IMR-90 (cell line): ENCODE measurements around the gene MOB2. TPM values are rescaled to one million over a fixed set of nuclear protein-coding genes. Genes with fewer than 3 reads are reported as not detected.

Experiments used
- ATAC-seq: fragments of 200-7000 bp; cut with Tn5 transposase; 2 replicates; pipeline ENCODE4 v1.9.1; 2020; ENCODE audit warnings: low read depth, mild to moderate bottlenecking, moderate library complexity
- BruUV-seq: library from RNA; stranded (reverse); fragments of 400-500 nt; replicated peaks from 2 replicates; lab custom pipeline; 2021; lab: Mats Ljungman, UMichigan
- CTCF ChIA-PET: fragments of 300-600 bp; formaldehyde crosslinking; extraction: SDS; loops from one replicate; lab custom pipeline; 2021; ENCODE audit warnings: antibody characterized with exemption; lab: Yijun Ruan, JAX
- POLR2A ChIA-PET: fragments of 300-600 bp; sonication (Branson Sonifier 250); formaldehyde crosslinking; loops from one replicate; lab custom pipeline; 2022; ENCODE audit warnings: antibody characterized with exemption; ENCODE audit not compliant: unreplicated experiment; lab: Charles Lee
- DNase-seq: peaks from one replicate; pipeline ENCODE4 v3.0.0; 2013
- H2AFZ ChIP-seq: replicated peaks from 2 replicates; pipeline ENCODE3; 2013; ENCODE audit warnings: low read length, mild to moderate bottlenecking; ENCODE audit not compliant: poor library complexity
- H2AK5ac ChIP-seq: 2 replicates; pipeline ENCODE4 v1.6.1; 2013; ENCODE audit warnings: low read depth, low read length, inconsistent platforms
- H2AK9ac ChIP-seq: replicated peaks from 2 replicates; pipeline ENCODE3; 2013; ENCODE audit warnings: mild to moderate bottlenecking, low read depth, low read length, moderate library complexity; ENCODE audit not compliant: poor library complexity
- H2BK120ac ChIP-seq: 2 replicates; pipeline ENCODE4 v1.6.1; 2013; ENCODE audit warnings: low read depth, low read length, inconsistent platforms
- H2BK15ac ChIP-seq: 3 replicates; pipeline ENCODE4 v1.6.1; 2013; ENCODE audit warnings: low read depth, low read length, inconsistent platforms
- H2BK20ac ChIP-seq: 2 replicates; pipeline ENCODE4 v1.6.1; 2013; ENCODE audit warnings: low read depth, mild to moderate bottlenecking, inconsistent platforms, low read length, moderate library complexity
- H2BK5ac ChIP-seq: 2 replicates; pipeline ENCODE4 v1.6.1; 2013; ENCODE audit warnings: mild to moderate bottlenecking, low read depth, low read length, inconsistent platforms; ENCODE audit not compliant: poor library complexity, severe bottlenecking
- H3K14ac ChIP-seq: replicated peaks from 2 replicates; pipeline ENCODE4 v1.6.1; 2013; ENCODE audit warnings: low read depth, low read length, inconsistent platforms
- H3K18ac ChIP-seq: 2 replicates; pipeline ENCODE4 v1.6.1; 2013; ENCODE audit warnings: low read depth, low read length, control low read depth
- H3K23ac ChIP-seq: 2 replicates; pipeline ENCODE4 v1.6.1; 2013; ENCODE audit warnings: low read depth, low read length, inconsistent platforms
- H3K27ac ChIP-seq: 2 replicates; pipeline ENCODE4 v1.5.1; 2013; ENCODE audit warnings: mild to moderate bottlenecking, control low read depth, low read length; ENCODE audit not compliant: insufficient read depth
- H3K27me3 ChIP-seq: 2 replicates; pipeline ENCODE4 v1.6.1; 2013; ENCODE audit warnings: low read length; ENCODE audit not compliant: control insufficient read depth, insufficient read depth
- H3K36me3 ChIP-seq: 2 replicates; pipeline ENCODE4 v1.6.1; 2013; ENCODE audit warnings: low read length, mixed read lengths; ENCODE audit not compliant: control insufficient read depth, insufficient read depth
- H3K4ac ChIP-seq: 2 replicates; pipeline ENCODE4 v1.6.1; 2013; ENCODE audit warnings: low read depth, low read length, inconsistent platforms
- H3K4me1 ChIP-seq: 2 replicates; pipeline ENCODE4 v1.6.1; 2013; ENCODE audit warnings: low read length, mixed read lengths; ENCODE audit not compliant: control insufficient read depth, insufficient read depth
- H3K4me2 ChIP-seq: 2 replicates; pipeline ENCODE4 v1.6.1; 2013; ENCODE audit warnings: low read depth, mild to moderate bottlenecking, control low read depth, low read length, moderate library complexity
- H3K4me3 ChIP-seq: 2 replicates; pipeline ENCODE4 v1.5.1; 2013; ENCODE audit warnings: low read depth, mild to moderate bottlenecking, control low read depth, low read length, moderate library complexity; ENCODE audit not compliant: insufficient read depth
- H3K56ac ChIP-seq: 2 replicates; pipeline ENCODE4 v1.6.1; 2013; ENCODE audit warnings: low read length, inconsistent platforms; ENCODE audit not compliant: insufficient read depth; ENCODE audit errors: extremely low read depth
- H3K79me1 ChIP-seq, 2 experiments: 2 replicates each; pipeline ENCODE4 v1.6.1; 2013; ENCODE audit warnings: low read length in 2 of 2, inconsistent platforms in 1 of 2, low read depth in 1 of 2
- H3K9ac ChIP-seq: 2 replicates; pipeline ENCODE4 v1.6.1; 2013; ENCODE audit warnings: low read depth, low read length, control low read depth
- H3K9me1 ChIP-seq: 2 replicates; pipeline ENCODE4 v1.6.1; 2013; ENCODE audit warnings: low read length, inconsistent platforms; ENCODE audit not compliant: insufficient read depth
- H3K9me3 ChIP-seq: 2 replicates; pipeline ENCODE4 v1.6.1; 2013; ENCODE audit warnings: low read length; ENCODE audit not compliant: control insufficient read depth, insufficient read depth
- H4K20me1 ChIP-seq: 2 replicates; pipeline ENCODE4 v1.6.1; 2013; ENCODE audit warnings: low read length, inconsistent platforms; ENCODE audit not compliant: insufficient read depth
- H4K5ac ChIP-seq: 2 replicates; pipeline ENCODE4 v1.6.1; 2013; ENCODE audit warnings: mild to moderate bottlenecking, low read depth, low read length, control low read depth
- H4K8ac ChIP-seq, 2 experiments: 2 replicates each; pipeline ENCODE4 v1.6.1; 2013; ENCODE audit warnings: low read depth in 2 of 2, low read length in 2 of 2, control low read depth in 1 of 2, inconsistent platforms in 1 of 2
- H4K91ac ChIP-seq: 2 replicates; pipeline ENCODE4 v1.6.1; 2013; ENCODE audit warnings: low read depth, low read length, inconsistent platforms; ENCODE audit not compliant: insufficient read depth
- BHLHE40 ChIP-seq: fragments of 150-350 bp; IDR thresholded peaks from 2 replicates; pipeline ENCODE4 v1.6.1; 2016; ENCODE audit warnings: mild to moderate bottlenecking, low read depth, low read length
- CEBPB ChIP-seq: IDR thresholded peaks from 2 replicates; pipeline ENCODE4 v1.6.1; 2012; ENCODE audit warnings: low read depth, low read length, improper control_type of control experiment
- CHD1 ChIP-seq: IDR thresholded peaks from 2 replicates; pipeline ENCODE4 v1.6.1; 2012; ENCODE audit warnings: low read depth, low read length, improper control_type of control experiment
- FOS ChIP-seq: fragments of 150-350 bp; IDR thresholded peaks from 2 replicates; pipeline ENCODE4 v1.6.1; 2016; ENCODE audit warnings: low read depth, low read length
- MAFK ChIP-seq: IDR thresholded peaks from 2 replicates; pipeline ENCODE4 v1.6.1; 2012; ENCODE audit warnings: low read depth, low read length, improper control_type of control experiment
- MAZ ChIP-seq: IDR thresholded peaks from 2 replicates; pipeline ENCODE4 v1.6.1; 2012; ENCODE audit warnings: low read depth, mild to moderate bottlenecking, low read length, improper control_type of control experiment, moderate library complexity, borderline replicate concordance
- MXI1 ChIP-seq: IDR thresholded peaks from 2 replicates; pipeline ENCODE4 v1.6.1; 2012; ENCODE audit warnings: low read depth, mild to moderate bottlenecking, low read length, moderate library complexity, borderline replicate concordance
- NFE2L2 ChIP-seq: fragments of 150-350 bp; IDR thresholded peaks from 2 replicates; pipeline ENCODE4 v1.6.1; 2016; ENCODE audit warnings: low read depth, mild to moderate bottlenecking, low read length
- POLR2A ChIP-seq: IDR thresholded peaks from 2 replicates; pipeline ENCODE4 v1.6.1; 2012; ENCODE audit warnings: mild to moderate bottlenecking, low read depth, low read length
- RAD21 ChIP-seq: IDR thresholded peaks from 2 replicates; pipeline ENCODE4 v1.6.1; 2012; ENCODE audit warnings: low read length, improper control_type of control experiment
- RCOR1 ChIP-seq: IDR thresholded peaks from 2 replicates; pipeline ENCODE4 v1.6.1; 2012; ENCODE audit warnings: mild to moderate bottlenecking, low read length, improper control_type of control experiment; ENCODE audit not compliant: insufficient replicate concordance
- SMC3 ChIP-seq: fragments of 150-350 bp; IDR thresholded peaks from 2 replicates; pipeline ENCODE4 v1.6.1; 2016; ENCODE audit warnings: low read depth, mild to moderate bottlenecking, antibody characterized with exemption, low read length, moderate library complexity
- WGBS, 2 experiments: methylation state at CpG; one replicate each; pipeline versions ENCODE4 v1.1.5 to v1.1.7; 2013; ENCODE audit warnings: missing lambda C conversion rate in 2 of 2; ENCODE audit not compliant: insufficient read length in 1 of 2; ENCODE audit errors: extremely low coverage in 2 of 2; 5-methylcytosine and 5-hydroxymethylcytosine counted together
- dilution Hi-C: fragments of 300-500 bp; cut with HindIII; formaldehyde crosslinking; loops from one replicate; pipeline ENCODE4 v1.14.3; 2018; ENCODE audit warnings: low sequenced_read_pairs; ENCODE audit not compliant: unreplicated experiment
- in situ Hi-C: fragments of 300-500 bp; cut with MboI; formaldehyde crosslinking; loops from 3 replicates; pipeline ENCODE4 v1.14.3; 2019; ENCODE audit warnings: low sequenced_read_pairs, inconsistent platforms, mixed read lengths
- intact Hi-C: fragments of 100-400 bp; cut with micrococcal nuclease; formaldehyde crosslinking; loops from 2 replicates; pipeline ENCODE4 v1.10.0; 2022
- polyA plus RNA-seq, 3 experiments: library from polyadenylated mRNA; depleted of rRNA; stranded (reverse); fragments of >200 nt; gene quantifications; 2 replicates each; pipeline ENCODE4 v1.2.3, GENCODE V29; 2012; ENCODE audit warnings: low replicate concordance in 1 of 3
- total RNA-seq: library from RNA; depleted of rRNA; stranded (reverse); fragments of >200 nt; gene quantifications from 2 replicates; pipeline ENCODE4 v1.2.3, GENCODE V29; 2012
- TF ChIP-seq, protein P1 (sequence below): fragments of 150-350 bp; IDR thresholded peaks from 2 replicates; pipeline ENCODE4 v1.6.1; 2017; ENCODE audit warnings: mild to moderate bottlenecking, antibody characterized with exemption, low read length, low read depth
- TF ChIP-seq, protein P2 (sequence below): fragments of 150-350 bp; IDR thresholded peaks from 2 replicates; pipeline ENCODE4 v1.6.1; 2016; ENCODE audit warnings: low read depth, mild to moderate bottlenecking, low read length, moderate library complexity, borderline replicate concordance
- TF ChIP-seq, protein P3 (sequence below): conservative IDR thresholded peaks from 2 replicates; pipeline ENCODE4 v1.5.1; 2012; ENCODE audit warnings: mild to moderate bottlenecking, low read depth, low read length, improper control_type of control experiment

The MOB2 gene
- total and polyA plus RNA-seq, 2 of the 4 experiments (the other 2 are of a cell fraction) = 23.7 to 36.2 TPM

DNA sequence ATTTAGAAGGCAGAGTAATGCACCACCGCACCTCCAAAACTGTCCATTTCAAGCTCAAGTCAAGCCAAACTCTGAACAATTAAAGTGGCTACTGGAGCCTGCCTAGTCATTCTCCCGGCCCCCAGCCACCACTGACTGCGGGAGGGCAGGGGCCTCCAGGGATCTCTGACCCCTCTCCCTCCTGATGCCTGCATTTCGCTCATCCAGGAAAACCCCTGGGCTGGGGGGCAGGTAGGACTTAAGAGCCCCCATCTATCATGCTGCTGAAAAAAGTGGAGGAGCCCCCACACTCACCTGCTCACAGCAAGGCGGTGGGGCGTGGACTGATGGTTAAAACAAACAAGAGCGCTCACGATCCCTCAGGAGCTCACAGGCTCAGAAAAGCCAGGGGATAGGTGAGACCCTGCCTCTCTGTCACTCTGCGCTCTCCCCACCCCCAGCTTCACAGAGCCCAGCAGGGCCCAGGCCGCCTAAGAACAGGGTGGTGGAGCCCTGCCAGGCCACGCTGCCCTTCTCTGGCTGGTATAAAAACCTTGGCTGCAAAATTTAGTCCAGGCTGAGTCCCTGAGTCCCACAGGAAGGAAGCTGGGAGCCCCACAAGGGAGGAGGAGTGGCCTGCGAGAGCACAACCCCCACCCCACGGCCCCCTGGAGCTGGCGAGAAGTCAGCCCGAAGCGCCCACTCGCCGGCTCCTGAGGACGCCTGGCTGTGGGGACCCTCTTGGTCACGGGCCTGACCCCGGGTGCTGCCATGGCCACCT is 21.0 kb upstream of the MOB2 start:
- Histone ChIP-seq H4K8ac (no peak overlapping the region), H4K91ac (no peak overlapping the region), H3K4me3 (no peak overlapping the region), H3K27me3 (no peaks in the 10 kb centered on the region), H4K20me1 (peaks cover 86% of the 10 kb centered on the region), H4K5ac (no peak overlapping the region), H3K56ac (no peak overlapping the region), H2BK20ac (no peak overlapping the region), H3K9me1 (peaks cover 3% of the 10 kb centered on the region; the same call in 1 of the 2 replicates), H3K23ac (no peak overlapping the region), H3K36me3 (no peaks in the 10 kb centered on the region), H3K18ac (no peak overlapping the region), H3K4me1 (no peaks in the 10 kb centered on the region; the same call in 1 of the 2 replicates), H2BK120ac (no peak overlapping the region), H2BK5ac (no peak overlapping the region), H3K27ac (no peak overlapping the region), H2AFZ (no peak overlapping the region), H3K9ac (no peak overlapping the region), H3K4me2 (no peak overlapping the region), H2BK15ac (no peak overlapping the region), H2AK5ac (no peak overlapping the region), H3K79me1 (peaks cover 8 to 66% of the 10 kb centered on the region in 2 experiments), H3K9me3 (no peaks in the 10 kb centered on the region), H2AK9ac (peak overlapping the region; percentile 24), H3K14ac (no peak overlapping the region), H3K4ac (no peak overlapping the region)
- no peak for DNase-seq
- in situ Hi-C loops (loop anchor here (25.0 kb wide), 1 partner anchor 295 kb away; the partner anchor contains the start of gene MUC5B), dilution Hi-C loops (no loop called here), intact Hi-C loops (no loop called here)
- CTCF ChIA-PET = no interaction called here
- POLR2A ChIA-PET = no interaction called here
- no TSS peak for BruUV-seq
- no peak for ATAC-seq
- 27% methylated on average over 2 of the region's 21 CpGs; no CpG with 5 or more reads in 1 of the 2 experiments for WGBS, 2 experiments
- TF ChIP-seq, protein P1, sequence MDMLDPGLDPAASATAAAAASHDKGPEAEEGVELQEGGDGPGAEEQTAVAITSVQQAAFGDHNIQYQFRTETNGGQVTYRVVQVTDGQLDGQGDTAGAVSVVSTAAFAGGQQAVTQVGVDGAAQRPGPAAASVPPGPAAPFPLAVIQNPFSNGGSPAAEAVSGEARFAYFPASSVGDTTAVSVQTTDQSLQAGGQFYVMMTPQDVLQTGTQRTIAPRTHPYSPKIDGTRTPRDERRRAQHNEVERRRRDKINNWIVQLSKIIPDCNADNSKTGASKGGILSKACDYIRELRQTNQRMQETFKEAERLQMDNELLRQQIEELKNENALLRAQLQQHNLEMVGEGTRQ = no peak
- TF ChIP-seq MXI1 = no peak
- TF ChIP-seq, protein P2, sequence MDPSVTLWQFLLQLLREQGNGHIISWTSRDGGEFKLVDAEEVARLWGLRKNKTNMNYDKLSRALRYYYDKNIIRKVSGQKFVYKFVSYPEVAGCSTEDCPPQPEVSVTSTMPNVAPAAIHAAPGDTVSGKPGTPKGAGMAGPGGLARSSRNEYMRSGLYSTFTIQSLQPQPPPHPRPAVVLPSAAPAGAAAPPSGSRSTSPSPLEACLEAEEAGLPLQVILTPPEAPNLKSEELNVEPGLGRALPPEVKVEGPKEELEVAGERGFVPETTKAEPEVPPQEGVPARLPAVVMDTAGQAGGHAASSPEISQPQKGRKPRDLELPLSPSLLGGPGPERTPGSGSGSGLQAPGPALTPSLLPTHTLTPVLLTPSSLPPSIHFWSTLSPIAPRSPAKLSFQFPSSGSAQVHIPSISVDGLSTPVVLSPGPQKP = no peak
- TF ChIP-seq FOS = no peak
- TF ChIP-seq CHD1 = no peak
- TF ChIP-seq SMC3 = no peak
- no peak for TF ChIP-seq CEBPB
- TF ChIP-seq NFE2L2 = no peak
- TF ChIP-seq POLR2A = no peak
- TF ChIP-seq, protein P3, sequence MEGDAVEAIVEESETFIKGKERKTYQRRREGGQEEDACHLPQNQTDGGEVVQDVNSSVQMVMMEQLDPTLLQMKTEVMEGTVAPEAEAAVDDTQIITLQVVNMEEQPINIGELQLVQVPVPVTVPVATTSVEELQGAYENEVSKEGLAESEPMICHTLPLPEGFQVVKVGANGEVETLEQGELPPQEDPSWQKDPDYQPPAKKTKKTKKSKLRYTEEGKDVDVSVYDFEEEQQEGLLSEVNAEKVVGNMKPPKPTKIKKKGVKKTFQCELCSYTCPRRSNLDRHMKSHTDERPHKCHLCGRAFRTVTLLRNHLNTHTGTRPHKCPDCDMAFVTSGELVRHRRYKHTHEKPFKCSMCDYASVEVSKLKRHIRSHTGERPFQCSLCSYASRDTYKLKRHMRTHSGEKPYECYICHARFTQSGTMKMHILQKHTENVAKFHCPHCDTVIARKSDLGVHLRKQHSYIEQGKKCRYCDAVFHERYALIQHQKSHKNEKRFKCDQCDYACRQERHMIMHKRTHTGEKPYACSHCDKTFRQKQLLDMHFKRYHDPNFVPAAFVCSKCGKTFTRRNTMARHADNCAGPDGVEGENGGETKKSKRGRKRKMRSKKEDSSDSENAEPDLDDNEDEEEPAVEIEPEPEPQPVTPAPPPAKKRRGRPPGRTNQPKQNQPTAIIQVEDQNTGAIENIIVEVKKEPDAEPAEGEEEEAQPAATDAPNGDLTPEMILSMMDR = no peak
- TF ChIP-seq BHLHE40 = no peak
- no peak for TF ChIP-seq MAZ
- no peak for TF ChIP-seq RAD21
- no peak for TF ChIP-seq MAFK
- no peak for TF ChIP-seq RCOR1
